Glomerular visceral epithelial cell (primary cell): ENCODE results near the gene GLIS2.

Experiments used
- DNase-seq: peaks from one replicate; pipeline ENCODE4 v3.0.0-alpha.2; 2016; ENCODE audit errors: extremely low spot score

The GLIS2 gene

DNA sequence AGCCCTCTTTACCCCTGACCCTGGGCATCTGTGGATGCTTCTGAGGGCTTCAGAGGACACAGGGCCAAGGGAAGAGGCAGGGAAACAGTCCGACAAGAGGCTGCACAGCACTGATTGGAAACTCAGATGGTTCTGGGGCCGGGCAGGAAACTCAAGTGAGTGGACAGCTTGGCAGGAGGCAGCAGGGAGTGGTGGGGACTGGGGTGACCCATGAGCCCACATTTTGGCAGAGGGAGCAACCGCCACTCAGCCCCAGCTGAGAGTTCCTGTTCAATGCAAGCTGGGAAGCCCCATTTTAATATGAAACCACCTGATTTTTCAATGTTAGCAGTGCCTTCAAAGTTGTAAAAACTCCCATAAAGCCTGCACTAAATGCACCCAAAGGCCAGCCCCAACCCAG, 54.3 kb downstream of the GLIS2 start:
- DNase-seq = no peak

DNA sequence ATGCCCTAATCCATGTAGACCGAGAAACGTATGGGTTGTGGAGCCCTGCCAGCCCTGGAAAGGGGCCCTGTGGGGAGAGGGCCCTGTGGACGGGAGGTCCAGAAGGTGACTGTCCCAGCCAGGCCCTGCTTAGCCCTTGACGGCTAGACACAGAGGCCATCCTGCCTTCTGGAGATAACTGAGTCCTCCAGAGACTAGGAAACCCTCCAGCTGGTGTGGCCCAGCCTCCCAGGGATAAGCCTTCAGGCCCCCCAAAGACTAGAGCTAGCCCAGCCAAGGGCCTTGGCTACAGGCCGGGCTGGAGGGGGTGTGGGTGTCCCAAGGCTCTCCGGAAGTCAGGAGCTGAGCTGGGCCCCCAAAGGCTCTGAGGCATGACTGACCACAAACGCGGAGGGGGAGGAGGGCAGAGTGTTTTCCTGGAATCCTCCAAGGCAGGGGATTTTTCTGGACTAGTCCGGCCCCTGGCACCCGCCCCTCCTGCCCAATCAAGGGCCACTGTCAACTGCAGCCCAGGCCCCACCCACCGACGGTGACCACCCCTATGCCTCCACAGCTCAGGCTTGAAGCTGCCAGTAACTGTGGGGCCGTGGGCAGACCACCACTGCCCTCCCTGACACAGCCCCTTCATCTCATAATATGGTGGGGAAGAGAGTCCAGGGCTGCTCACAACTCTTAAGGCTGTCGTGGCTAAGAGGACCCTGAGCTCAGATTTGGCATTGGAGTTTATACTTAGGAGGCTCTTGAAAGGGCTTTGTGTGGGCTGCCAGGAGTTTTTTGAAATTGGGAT, 54.9 kb downstream of the GLIS2 start:
- DNase-seq = peak; percentile 92

DNA sequence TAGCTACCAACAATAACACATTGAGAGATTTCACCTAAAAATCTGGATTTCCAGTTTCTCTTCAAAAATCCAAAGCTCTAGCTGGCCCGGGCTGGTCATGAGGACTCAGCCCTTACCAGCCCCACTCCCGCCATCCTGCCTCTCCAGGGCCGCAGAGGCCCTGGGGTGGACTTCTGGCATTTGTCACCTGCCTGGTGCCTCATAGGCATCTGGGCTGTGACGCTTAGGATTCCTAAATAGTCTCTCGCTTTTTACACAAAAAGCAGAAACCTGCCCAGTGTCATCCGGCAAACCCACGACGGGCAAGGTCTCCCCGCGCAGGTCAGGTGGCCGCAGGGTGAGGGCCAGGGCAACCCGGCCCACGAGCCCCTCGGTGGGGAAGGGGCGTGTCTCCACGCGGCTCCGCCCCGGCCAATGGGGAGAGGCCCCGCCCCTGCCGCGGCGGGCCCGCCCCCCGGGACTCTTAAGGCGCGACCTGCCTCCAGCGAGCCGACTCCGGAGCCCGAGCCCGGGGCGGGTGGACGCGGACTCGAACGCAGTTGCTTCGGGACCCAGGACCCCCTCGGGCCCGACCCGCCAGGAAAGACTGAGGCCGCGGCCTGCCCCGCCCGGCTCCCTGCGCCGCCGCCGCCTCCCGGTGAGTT, 55.6 kb downstream of the GLIS2 start, which contains the start of gene VASN:
TSS of gene VASN (plus strand) at position 492 of the 644 bp plus-strand sequence. CDS start 9,030 bp downstream, outside the sequence.
- peak; percentile 80 for DNase-seq

DNA sequence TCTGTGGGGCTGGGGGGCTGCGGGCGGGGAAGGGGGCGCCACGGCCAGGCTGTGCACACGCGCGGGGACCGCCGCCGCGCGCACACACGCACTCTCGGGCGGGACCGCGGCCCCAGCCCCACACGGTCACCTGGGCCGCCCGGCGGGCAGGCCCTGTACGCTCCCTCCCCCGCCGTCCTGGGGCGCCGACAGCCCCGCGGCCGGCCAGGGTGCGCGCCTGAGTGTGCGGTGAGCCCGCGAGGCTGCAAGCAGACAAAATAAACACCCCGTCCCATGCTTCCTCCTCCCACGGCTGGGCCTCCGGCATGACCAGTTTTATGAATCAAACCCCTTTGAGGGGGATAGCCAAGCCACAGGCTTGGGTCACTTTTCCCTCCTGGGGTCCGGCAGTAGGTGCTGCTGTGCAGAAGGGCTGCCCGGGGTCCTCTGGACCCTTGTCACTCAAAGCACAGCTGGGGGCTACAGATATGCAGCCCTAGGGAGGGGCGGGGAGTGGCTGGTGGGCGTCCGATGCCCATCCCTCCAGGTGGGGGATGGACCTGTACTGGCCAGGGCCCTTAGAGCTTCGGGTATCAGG, 56.2 kb downstream of the GLIS2 start:
- DNase-seq = no peak

DNA sequence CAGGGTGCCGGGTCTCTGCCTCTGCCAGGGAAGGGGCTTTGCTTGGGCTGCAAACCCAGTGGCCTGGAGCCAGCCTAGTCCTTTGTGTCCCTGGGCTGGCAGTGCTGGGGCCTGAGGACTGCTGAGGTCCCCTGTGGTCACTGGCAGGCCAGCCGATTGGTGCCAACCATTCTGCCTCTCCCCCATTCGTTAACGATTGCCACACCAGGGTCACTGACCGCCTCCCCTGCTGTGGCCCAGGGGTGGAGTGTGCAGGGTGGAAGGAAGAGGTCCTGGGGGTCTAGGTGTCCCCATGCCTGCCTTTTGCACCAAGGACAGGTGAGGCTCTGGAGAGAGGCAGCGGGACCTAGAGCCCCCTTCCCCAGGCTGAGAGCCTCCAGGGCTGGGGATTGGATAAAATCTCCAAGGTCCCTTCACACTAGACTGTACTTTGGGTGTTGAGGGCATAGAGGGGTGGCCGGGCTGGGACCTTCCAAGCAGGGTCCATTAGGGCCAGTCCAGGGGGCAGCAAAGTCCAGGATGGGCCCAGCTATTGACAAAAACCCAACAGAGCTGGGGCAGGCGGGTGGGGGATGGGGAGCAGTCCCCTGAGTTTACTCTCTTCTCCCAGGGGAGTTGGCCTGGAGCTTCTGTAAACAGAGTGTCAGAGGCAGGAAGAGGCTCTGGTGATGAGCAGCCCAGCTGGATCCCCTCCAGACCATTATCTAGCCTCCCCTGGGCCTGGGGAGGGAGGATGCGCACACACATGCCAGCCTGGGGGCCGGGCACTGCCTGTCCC, 56.9 kb downstream of the GLIS2 start:
- DNase-seq = peak; percentile 68

DNA sequence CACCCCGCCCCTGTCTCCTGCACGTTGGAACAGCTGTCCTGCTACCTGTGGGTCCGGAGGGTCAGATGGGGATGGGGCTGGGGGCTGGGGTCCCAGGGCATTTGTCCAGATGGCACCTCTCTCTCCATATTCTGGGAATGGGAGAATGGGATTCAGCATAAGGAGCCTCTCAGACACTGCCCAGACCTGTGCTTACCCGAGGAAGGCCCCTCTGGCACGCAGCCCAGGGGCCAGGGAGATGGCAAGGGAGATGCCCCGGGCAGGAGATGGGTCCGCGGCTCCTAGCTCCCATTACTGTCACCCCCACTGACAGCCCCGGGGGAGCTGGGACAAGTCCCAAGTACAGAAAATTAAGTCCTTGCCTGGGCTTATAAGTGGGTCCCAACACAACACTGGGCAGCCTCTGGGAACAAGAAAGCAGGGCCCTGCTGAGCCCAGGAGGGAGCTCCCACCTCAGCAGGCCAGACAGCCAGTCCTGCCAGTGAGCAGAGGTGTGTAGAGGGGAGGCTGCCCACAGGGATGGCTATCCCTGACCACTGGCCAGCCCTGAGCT, 57.6 kb downstream of the GLIS2 start:
- peak; percentile 58 for DNase-seq

DNA sequence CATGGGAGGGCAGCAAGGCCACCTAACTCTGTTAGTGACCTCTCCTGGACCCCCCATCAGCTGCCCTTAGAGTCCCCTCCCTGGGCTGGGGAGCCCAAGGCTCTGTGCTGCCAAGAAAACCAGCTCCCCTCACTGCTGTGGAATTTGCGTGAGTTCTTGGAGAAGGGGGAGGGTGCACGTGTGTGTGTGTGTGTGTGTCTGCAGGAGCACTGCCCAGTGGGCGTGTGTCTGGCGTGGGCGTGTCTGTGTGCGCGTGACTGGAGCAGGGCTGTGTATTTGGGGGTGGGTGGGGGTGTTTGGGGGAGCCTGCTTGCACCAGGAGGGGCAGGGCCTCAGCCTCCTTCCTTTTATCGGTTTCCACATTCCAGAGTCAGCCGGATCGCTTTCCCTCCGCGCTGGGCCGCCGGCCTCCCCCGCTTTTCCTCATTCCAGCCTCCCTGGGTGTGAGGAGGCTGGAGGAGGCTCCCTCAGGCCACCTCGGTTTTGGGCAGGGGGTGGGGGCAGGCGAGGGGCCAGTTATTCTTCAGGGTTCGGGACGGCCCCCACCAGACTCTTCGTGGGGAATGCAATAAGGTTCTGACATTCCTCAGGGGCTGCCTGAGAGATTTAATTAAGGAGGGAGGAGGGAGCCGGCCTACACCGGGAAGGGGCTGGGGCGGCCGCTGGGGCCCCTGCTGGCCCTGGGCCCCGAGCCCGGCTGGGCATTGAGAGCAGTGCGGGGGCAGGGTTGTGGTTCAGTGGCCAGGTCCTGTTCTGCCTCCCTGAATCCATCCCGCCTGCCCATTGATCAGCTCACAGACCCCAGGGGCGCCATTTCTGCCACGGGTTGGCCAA, 58.3 kb downstream of the GLIS2 start:
- DNase-seq = peak; percentile 85

DNA sequence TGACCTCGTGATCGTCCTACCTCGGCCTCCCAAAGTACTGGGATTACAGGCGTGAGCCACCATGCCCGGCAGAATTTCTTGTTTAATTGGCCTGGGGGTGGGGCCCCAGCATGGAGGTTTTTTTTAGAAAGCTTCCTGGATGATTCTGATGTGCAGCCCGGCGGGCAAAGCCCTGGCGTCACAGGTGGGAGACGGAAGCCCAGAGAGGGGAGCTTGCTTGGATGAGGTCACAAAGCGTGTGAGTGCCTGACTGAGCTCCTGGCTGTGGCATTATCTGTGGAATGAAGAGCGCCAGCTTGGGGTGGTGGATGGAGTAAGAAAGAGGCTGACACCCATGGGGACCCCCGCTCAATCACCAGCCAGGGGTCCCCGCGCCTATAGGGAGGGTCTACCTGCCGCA, 59.9 kb downstream of the GLIS2 start:
- no peak for DNase-seq

DNA sequence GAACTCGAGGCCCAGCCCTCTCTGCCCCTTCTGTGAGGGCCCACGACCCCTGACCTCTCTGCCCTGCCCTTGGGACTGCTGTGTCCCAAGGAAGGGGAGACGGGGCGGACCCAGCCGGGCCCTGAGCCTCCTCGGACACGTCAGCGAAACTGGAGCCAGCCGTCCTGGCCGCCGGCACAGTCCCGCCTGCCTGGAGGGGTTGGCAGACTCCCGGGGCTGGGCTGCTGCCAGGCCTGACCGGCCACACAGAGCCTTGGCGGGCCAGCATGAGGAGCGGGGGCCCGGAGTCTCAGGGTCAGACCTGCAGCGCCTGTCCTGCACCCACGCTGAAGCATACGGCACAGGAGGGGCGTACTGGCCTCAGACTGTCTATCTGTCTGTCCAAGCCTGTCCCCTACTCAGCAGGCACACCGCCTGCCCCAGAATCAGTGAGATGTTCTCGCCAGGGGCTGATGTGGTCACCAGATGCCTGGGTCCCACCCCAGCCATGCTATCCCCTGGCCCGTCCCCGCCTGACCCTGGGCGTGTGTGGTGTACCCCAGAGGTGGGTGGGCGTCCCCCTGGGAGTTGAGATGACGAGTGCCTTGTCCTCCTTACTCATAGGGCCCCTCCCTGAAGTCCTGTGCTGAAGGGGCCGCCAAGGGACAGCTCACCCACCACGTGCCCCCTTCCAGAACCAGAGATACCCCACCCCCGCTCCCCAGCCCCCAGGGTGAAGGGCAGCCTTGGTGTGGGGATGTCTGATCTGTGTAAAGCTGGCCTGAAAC, 60.4 kb downstream of the GLIS2 start:
- peak; percentile 54 for DNase-seq

DNA sequence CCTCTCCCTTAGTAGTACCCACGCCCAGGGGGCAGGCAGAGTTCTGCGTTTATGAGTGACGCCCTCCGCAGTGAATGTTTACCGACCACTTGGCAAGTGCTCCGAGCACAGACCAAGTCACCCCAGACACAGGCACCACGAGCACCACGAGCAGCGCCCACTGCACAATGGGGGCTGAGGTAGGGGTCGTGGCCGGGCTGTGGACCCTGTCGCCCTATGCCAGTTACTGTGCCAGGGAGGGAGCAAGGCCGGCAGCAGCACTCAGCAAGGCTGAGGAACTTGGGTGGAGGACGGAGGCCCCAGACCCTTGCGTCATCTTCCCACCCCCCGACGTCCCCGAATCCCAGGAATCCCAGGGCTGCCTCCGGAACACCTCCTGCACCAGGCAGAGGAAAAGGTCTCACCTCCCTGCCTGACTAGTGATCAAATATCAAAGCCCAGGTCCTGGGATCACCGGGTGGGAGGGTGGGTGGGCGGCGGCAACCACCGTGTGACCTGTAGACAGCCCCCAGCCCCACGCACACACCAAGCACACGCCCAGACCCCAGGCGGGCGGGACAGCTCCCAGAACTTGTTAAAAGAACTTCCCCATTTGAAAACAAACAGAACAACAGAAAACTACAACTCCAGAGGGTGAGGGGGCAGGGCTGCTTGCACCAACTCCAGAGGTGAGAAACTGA, 61.2 kb downstream of the GLIS2 start:
- no peak for DNase-seq

DNA sequence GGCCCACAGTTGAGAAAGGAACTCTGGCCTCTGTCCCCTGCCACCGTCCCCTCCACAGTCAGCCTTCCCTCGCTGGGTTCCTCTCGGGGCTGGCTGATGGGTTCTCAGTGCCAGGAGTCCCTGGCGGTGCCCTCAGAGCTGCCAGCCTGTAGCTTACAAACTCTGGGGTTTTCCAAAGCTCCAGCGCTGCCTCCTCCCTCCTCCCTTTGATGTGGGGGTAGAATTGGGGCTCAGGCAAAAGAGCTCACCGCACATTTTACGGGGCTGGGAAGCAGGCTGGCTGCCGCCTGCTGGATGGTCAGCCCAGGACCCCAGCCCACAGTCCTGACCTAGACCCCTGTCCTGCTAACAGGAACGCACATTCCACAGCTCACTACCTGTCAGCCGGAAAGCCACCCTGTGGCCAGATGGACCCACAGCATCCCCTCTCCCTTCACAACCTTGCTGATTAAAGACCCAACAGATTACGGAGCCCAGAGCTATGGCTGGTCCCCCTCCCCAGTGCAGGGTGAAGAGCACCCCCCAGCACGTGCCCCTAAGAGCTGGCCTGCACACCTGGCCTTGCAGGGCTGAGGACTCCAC, 61.8 kb downstream of the GLIS2 start:
- DNase-seq = no peak

DNA sequence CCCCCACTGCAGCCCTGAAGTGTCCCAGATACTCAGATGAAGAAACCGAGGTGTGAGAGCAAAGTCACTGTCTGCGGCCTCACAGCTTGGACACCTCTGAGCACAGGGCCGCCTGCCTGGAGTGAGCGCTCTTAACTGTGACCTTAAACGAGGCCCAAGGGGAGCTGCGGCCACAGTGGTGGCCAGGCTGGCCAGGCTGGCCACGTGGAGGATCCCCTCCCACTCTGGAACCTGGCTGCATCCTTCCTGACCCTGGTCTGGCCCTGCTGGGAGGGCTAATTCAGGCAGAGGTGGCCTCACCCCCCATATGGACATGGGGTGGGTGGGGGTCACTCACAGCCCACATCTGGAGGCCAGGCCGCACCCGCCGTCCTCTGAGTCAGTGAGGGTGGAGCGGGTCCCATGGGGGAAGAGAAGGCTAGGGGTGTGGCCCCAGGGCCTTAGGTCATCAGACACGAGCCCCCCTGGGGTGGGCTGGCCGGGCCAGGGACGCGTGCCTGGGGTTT, 62.3 kb downstream of the GLIS2 start:
- DNase-seq = no peak

DNA sequence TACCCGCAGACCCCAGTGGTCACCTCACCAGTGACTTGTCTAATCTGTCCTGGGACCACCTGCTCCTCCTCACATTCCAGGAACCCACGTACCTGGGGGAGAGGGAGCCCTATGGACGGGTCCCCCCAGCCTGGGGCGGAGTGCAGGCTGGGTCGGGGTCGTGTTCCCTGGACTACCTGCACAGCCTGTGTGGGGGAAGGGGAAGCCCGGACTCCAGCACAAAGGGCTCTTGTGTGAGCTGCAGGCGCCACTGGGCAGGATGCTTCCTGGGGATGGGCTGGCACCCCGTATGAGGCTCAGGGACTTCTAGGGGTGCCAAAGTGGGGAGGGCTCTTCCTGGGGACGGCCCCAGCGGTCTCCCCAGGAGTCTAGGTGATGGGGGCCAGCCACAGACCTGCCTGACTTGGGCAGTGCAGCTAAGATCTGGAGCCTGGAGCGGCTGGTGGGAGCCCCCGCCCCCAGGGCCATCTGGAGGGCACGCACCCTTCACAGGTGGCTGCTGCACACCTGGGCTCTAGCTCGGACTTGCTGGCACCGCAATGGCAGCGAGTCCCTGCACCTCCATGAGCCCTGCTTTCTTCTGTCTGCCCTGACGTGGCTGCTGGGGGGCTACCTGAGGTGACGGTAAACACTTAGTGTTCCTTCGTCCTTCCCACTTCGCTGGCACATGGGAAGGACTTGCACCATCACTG, 63.3 kb downstream of the GLIS2 start:
- DNase-seq = no peak

DNA sequence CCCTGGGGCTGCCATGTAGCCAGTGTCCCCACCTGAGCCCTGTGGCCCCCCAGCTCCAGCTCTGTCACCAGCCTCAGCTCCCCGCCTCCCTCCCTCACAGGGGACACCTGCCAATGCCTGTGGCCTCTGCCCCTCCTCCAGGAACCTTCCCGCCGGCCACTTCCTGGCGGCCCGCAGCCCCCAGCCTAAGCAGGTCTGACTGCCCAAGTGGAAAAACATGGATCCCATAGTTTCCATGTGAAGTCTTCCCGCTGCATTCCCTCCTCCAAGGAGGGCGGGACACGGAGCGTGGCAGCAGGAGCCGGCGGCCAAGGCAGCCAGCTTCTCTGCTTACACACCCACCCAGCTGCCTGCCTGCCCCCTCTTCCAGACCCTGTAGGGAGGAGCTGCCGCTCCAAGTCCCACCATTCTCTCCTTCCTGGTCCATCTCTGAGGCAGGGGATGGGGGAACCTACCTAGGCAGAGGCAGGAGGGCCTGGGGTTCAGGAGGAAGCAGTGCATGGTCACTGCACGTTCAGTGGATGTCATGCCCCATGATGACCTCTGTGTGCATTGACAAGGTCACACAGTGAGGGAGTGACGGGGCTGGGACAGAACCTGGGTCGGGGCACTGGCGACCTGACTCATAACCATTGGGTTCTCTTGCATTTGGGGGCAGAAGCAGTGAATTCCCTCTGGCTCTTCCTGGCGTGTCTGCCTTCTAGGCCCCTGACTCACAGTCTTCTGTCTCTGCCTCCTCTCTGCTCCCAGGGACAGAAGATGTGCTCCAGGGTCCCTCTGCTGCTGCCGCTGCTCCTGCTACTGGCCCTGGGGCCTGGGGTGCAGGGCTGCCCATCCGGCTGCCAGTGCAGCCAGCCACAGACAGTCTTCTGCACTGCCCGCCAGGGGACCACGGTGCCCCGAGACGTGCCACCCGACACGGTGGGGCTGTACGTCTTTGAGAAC, 64.5 kb downstream of the GLIS2 start:
- DNase-seq = peak; percentile 52

DNA sequence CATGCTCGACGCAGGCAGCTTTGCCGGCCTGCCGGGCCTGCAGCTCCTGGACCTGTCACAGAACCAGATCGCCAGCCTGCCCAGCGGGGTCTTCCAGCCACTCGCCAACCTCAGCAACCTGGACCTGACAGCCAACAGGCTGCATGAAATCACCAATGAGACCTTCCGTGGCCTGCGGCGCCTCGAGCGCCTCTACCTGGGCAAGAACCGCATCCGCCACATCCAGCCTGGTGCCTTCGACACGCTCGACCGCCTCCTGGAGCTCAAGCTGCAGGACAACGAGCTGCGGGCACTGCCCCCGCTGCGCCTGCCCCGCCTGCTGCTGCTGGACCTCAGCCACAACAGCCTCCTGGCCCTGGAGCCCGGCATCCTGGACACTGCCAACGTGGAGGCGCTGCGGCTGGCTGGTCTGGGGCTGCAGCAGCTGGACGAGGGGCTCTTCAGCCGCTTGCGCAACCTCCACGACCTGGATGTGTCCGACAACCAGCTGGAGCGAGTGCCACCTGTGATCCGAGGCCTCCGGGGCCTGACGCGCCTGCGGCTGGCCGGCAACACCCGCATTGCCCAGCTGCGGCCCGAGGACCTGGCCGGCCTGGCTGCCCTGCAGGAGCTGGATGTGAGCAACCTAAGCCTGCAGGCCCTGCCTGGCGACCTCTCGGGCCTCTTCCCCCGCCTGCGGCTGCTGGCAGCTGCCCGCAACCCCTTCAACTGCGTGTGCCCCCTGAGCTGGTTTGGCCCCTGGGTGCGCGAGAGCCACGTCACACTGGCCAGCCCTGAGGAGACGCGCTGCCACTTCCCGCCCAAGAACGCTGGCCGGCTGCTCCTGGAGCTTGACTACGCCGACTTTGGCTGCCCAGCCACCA, 65.4 kb downstream of the GLIS2 start:
- DNase-seq = no peak
